Measurements from ENCODE around the gene BAAT.

DNA sequence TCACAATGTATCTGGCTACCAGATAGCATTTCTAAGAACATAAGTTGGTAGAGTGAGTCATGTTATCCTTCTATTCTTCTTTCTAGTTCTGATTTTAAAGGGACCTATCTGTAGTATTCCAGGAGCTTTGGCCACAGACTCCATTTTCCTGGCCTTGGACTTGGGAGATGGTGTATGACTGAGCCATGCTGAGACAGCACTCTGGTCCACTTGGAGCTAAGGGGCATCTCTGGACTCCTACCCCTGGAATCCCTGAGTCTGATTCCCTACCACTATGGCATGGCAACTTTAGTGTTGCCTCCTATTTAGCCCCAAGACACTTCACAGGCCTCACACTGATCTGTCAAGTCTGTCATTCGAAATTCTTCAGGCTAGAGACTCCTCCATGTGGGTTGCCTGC is 58.8 kb downstream of the BAAT start:
- TF ChIP-seq GATA2 (IDR thresholded peaks at IDR 0.05; ENCODE audit: low read depth, low read length) (no peak), GATA3 (IDR thresholded peaks at IDR 0.05; ENCODE audit: low read depth, low read length) (no peak)
